ENCODE measurements around the gene CEPT1. TPM values are rescaled to one million over a fixed set of nuclear protein-coding genes. Genes with fewer than 3 reads are reported as not detected.

Gene CEPT1
- total RNA-seq, 1 experiment from 2014 or later, result 29.3 TPM

- H3K36me3 Mint-ChIP-seq, result peaks cover 13% of the 10 kb centered on the region
- ChIA-PET POLR2A (no interaction called here), CTCF (no interaction called here)
- no peak for TF ChIP-seq ATF1 (CRISPR knock-in tag; IDR thresholded peaks at IDR 0.05)
- no peak for TF ChIP-seq ZNF138 (CRISPR knock-in tag; conservative IDR thresholded peaks at IDR 0.05)
- DNase-seq (ENCODE audit: low spot score) (no peak), ATAC-seq (no peak)
- peaks cover 12% of the 10 kb centered on the region for H3K4me1 Mint-ChIP-seq
- H3K4me3 Mint-ChIP-seq, result no peak overlapping the region
- no peaks in the 10 kb centered on the region for H3K9me3 Mint-ChIP-seq
- H3K27ac Mint-ChIP-seq, result no peak overlapping the region
- H3K27me3 Mint-ChIP-seq (ENCODE audit: low read depth), result no peaks in the 10 kb centered on the region; the same call in 1 of the 2 replicates
Observed at GRCh38 chr1:111191496-111191895, 51.5 kb downstream of the CEPT1 start.

GRCh38 chr1:111192074-111192473 lies 52.1 kb downstream of the CEPT1 start:
- ATAC-seq (no peak), DNase-seq (ENCODE audit: low spot score) (no peak)
- H3K9me3 Mint-ChIP-seq, result no peaks in the 10 kb centered on the region
- CTCF ChIA-PET, result no interaction called here
- H3K4me1 Mint-ChIP-seq, result peaks cover 12% of the 10 kb centered on the region
- peaks cover 9% of the 10 kb centered on the region for H3K36me3 Mint-ChIP-seq
- H3K4me3 Mint-ChIP-seq, result no peak overlapping the region
- POLR2A ChIA-PET, result no interaction called here
- no peak overlapping the region for H3K27ac Mint-ChIP-seq
- H3K27me3 Mint-ChIP-seq (ENCODE audit: low read depth), result no peaks in the 10 kb centered on the region; the same call in 1 of the 2 replicates
- TF ChIP-seq NFATC4 (CRISPR knock-in tag; IDR thresholded peaks at IDR 0.05) (no peak), FOXJ3 (CRISPR knock-in tag; IDR thresholded peaks at IDR 0.05; ENCODE audit: borderline replicate concordance) (no peak), TCF7 (CRISPR knock-in tag; IDR thresholded peaks at IDR 0.05; ENCODE audit: low read depth) (no peak), TEAD4 (CRISPR knock-in tag; IDR thresholded peaks at IDR 0.05) (no peak), NR2C2 (CRISPR knock-in tag; IDR thresholded peaks at IDR 0.05) (no peak), FOXP4 (CRISPR knock-in tag; IDR thresholded peaks at IDR 0.05) (no peak), HMGXB4 (CRISPR knock-in tag; IDR thresholded peaks at IDR 0.05) (no peak), USF1 (CRISPR knock-in tag; IDR thresholded peaks at IDR 0.05) (no peak), AFF4 (CRISPR knock-in tag; IDR thresholded peaks at IDR 0.05; ENCODE audit: borderline replicate concordance) (no peak), E2F1 (CRISPR knock-in tag; IDR thresholded peaks at IDR 0.05) (no peak), PREB (CRISPR knock-in tag; IDR thresholded peaks at IDR 0.05; ENCODE audit: borderline replicate concordance) (no peak), RORB (CRISPR knock-in tag; IDR thresholded peaks at IDR 0.05) (no peak), HMGA2 (CRISPR knock-in tag; IDR thresholded peaks at IDR 0.05) (no peak), STAT6 (CRISPR knock-in tag; conservative IDR thresholded peaks at IDR 0.05; ENCODE audit: low read depth) (no peak), JAZF1 (CRISPR knock-in tag; IDR thresholded peaks at IDR 0.05) (no peak), ZMAT4 (CRISPR knock-in tag; IDR thresholded peaks at IDR 0.05) (no peak), CBFB (CRISPR knock-in tag; IDR thresholded peaks at IDR 0.05; ENCODE audit: low read depth) (no peak)
